ENCODE results near the gene CAP2.

DNA sequence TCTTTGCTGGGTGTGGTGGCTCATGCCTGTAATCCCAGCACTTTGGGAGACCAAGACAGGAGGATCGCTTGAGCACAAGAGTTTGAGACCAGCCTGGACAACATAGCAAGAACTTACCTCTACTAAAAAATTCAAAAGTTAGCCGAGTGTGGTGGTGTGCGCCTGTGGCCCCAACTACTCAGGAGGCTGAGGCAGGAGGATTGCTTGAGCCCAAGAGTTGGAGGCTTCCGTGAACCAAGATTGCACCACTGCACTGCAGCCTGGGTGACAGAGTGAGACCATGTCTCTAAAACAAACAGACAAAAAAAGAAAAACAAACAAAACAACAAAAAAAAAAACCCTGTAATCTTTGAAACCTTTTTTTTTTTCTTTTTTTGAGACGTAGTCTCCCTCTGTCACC, 67.5 kb downstream of the CAP2 start:
- TF ChIP-seq, protein P1, sequence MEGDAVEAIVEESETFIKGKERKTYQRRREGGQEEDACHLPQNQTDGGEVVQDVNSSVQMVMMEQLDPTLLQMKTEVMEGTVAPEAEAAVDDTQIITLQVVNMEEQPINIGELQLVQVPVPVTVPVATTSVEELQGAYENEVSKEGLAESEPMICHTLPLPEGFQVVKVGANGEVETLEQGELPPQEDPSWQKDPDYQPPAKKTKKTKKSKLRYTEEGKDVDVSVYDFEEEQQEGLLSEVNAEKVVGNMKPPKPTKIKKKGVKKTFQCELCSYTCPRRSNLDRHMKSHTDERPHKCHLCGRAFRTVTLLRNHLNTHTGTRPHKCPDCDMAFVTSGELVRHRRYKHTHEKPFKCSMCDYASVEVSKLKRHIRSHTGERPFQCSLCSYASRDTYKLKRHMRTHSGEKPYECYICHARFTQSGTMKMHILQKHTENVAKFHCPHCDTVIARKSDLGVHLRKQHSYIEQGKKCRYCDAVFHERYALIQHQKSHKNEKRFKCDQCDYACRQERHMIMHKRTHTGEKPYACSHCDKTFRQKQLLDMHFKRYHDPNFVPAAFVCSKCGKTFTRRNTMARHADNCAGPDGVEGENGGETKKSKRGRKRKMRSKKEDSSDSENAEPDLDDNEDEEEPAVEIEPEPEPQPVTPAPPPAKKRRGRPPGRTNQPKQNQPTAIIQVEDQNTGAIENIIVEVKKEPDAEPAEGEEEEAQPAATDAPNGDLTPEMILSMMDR (IDR thresholded peaks at IDR 0.05): no peak
- TF ChIP-seq POLR2A (IDR thresholded peaks at IDR 0.05): no peak
- no peak for TF ChIP-seq EP300 (IDR thresholded peaks at IDR 0.05)
- no peak for TF ChIP-seq POLR2AphosphoS5 (IDR thresholded peaks at IDR 0.05)

Measured in suprapubic skin (tissue), 4 donors.